OCI-LY7 (cell line): ENCODE results near the gene ATAD5.
"Not testable (repeated sequence)": the region's sequence is repeated elsewhere in the genome, so short reads cannot be mapped to it uniquely, and the experiment has no call there.

Source experiments
- CTCF ChIP-seq: fragments of 200-600 bp; sonication (generic); conservative IDR thresholded peaks from 2 replicates; pipeline ENCODE4 v1.5.1; 2014; ENCODE audit warnings: mild to moderate bottlenecking, antibody characterized with exemption, low read length, moderate library complexity, mixed read lengths
- EZH2phosphoT487 ChIP-seq: fragments of 200-600 bp; sonication (generic); IDR thresholded peaks from 2 replicates; pipeline ENCODE4 v1.6.1; 2018; ENCODE audit warnings: low read depth, borderline replicate concordance, mild to moderate bottlenecking, mixed run types, antibody characterized with exemption, low read length, moderate library complexity, mixed read lengths

- not testable (repeated sequence) for TF ChIP-seq CTCF, EZH2phosphoT487
Measured at GRCh38 chr17:30822919-30823318, 8.8 kb upstream of the ATAD5 start.
